K562 (cell line): ENCODE data around the gene SEC24C. TPM values are rescaled to one million over a fixed set of nuclear protein-coding genes. Genes with fewer than 3 reads are reported as not detected.
A peak's percentile ranks its signal among the peaks of the same experiment; 100 is the strongest.

Experiments used
- ATAC-seq: fragments of 200-7000 bp; cut with Tn5 transposase; 3 replicates; pipeline ENCODE4 v1.9.1; 2020; ENCODE audit warnings: moderate library complexity
- BruUV-seq: library from RNA; stranded (reverse); fragments of 400-500 nt; replicated peaks from 2 replicates; lab custom pipeline; 2021; lab: Mats Ljungman, UMichigan
- CTCF ChIA-PET: fragments of 300-600 bp; formaldehyde crosslinking; extraction: SDS; loops from one replicate; lab custom pipeline; 2021; ENCODE audit warnings: low intra/inter-chr PET ratio; lab: Yijun Ruan, JAX
- POLR2A ChIA-PET: fragments of 300-600, 350-650 bp; sonication (Branson Sonifier 250); formaldehyde crosslinking; extraction: SDS; loops from one replicate; lab custom pipeline; 2021; ENCODE audit warnings: antibody characterized with exemption, inconsistent platforms; lab: Yijun Ruan, JAX
- DNase-seq, 4 experiments: peaks; one replicate each; pipeline versions ENCODE4 v3.0.0 to v3.0.0-alpha.2; 2011 to 2018; ENCODE audit warnings: low spot score in 3 of 4, mixed read lengths in 3 of 4; ENCODE audit errors: extremely low read depth in 1 of 4
- FAIRE-seq: peaks from 2 replicates; lab custom pipeline; 2011; peaks lifted over from hg19 to GRCh38; lab: Jason Lieb, UNC
- H2AFZ ChIP-seq: 2 replicates; pipeline ENCODE4 v1.6.0; 2011; ENCODE audit warnings: low read depth, low read length, control low read depth, inconsistent platforms
- H3K27ac ChIP-seq: fragments of 200-600 bp; 3 replicates; pipeline ENCODE4 v1.8.0; 2011; ENCODE audit warnings: low read depth, mild to moderate bottlenecking, control low read depth, inconsistent platforms, low read length, moderate library complexity, mixed read lengths; ENCODE audit errors: extremely low read depth
- H3K27me3 ChIP-seq, 2 experiments: fragments of 300-600 bp in 1 of 2; 2 replicates in 1 of 2; 3 replicates in 1 of 2; pipeline versions ENCODE4 v1.6.0 to v1.8.0; 2011; ENCODE audit warnings: inconsistent platforms in 2 of 2, low read length in 2 of 2, mild to moderate bottlenecking in 1 of 2, mixed read lengths in 1 of 2, moderate library complexity in 1 of 2; ENCODE audit not compliant: control insufficient read depth in 2 of 2, insufficient read depth in 2 of 2
- H3K36me3 ChIP-seq: fragments of 300-600 bp; 3 replicates; pipeline ENCODE4 v1.8.0; 2011; ENCODE audit warnings: mild to moderate bottlenecking, low read length, inconsistent platforms; ENCODE audit not compliant: control insufficient read depth, insufficient read depth
- H3K4me1 ChIP-seq, 2 experiments: fragments of 200-600 bp in 1 of 2; replicated peaks in 1 of 2; 2 replicates in 1 of 2; 3 replicates in 1 of 2; pipeline versions ENCODE4 v1.5.1 to v1.8.0; 2011; ENCODE audit warnings: inconsistent platforms in 2 of 2, low read length in 2 of 2, mild to moderate bottlenecking in 1 of 2, mixed read lengths in 1 of 2, moderate library complexity in 1 of 2; ENCODE audit not compliant: control insufficient read depth in 2 of 2, insufficient read depth in 2 of 2
- H3K4me2 ChIP-seq: 2 replicates; pipeline ENCODE4 v1.6.1; 2011; ENCODE audit warnings: low read length, control low read depth, inconsistent platforms, mixed read lengths; ENCODE audit not compliant: insufficient read depth
- H3K4me3 ChIP-seq: fragments of 200-600 bp; sonication (generic), shearing (Covaris generic); 2 replicates; pipeline ENCODE4 v1.5.1; 2016; ENCODE audit warnings: control low read depth, inconsistent platforms
- H3K79me2 ChIP-seq: fragments of 200-600 bp; 3 replicates; pipeline ENCODE4 v1.8.0; 2011; ENCODE audit warnings: low read length, inconsistent platforms; ENCODE audit not compliant: control insufficient read depth, insufficient read depth
- H3K9ac ChIP-seq, 2 experiments: 2 replicates each; pipeline versions ENCODE4 v1.6.0 to v1.6.1; 2011; ENCODE audit warnings: low read depth in 2 of 2, low read length in 2 of 2, control low read depth in 1 of 2, inconsistent platforms in 1 of 2, mild to moderate bottlenecking in 1 of 2, mixed read lengths in 1 of 2; ENCODE audit not compliant: insufficient read depth in 1 of 2
- H3K9me1 ChIP-seq: one replicate; pipeline ENCODE4 v1.6.0; 2011; ENCODE audit warnings: inconsistent platforms, mild to moderate bottlenecking, low read length, moderate library complexity; ENCODE audit not compliant: control insufficient read depth, insufficient read depth
- H3K9me3 ChIP-seq: replicated peaks from 2 replicates; pipeline ENCODE4 v1.5.1; 2011; ENCODE audit warnings: low read depth, low read length, inconsistent platforms; ENCODE audit not compliant: control insufficient read depth, insufficient read depth
- H4K20me1 ChIP-seq: replicated peaks from 2 replicates; pipeline ENCODE4 v1.6.1; 2011; ENCODE audit warnings: low read length, inconsistent platforms, mixed read lengths; ENCODE audit not compliant: control insufficient read depth, insufficient read depth
- ELF1 ChIP-seq: fragments of 200-800 bp; sonication (Bioruptor generic); IDR thresholded peaks from 2 replicates; pipeline ENCODE4 v1.6.1; 2016; ENCODE audit warnings: missing genetic modification characterization, missing compliant biosample characterization
- EP400 ChIP-seq: fragments of 450-650 bp; IDR thresholded peaks from 2 replicates; pipeline ENCODE4 v1.6.1; 2017; ENCODE audit warnings: antibody characterized with exemption, mild to moderate bottlenecking, moderate library complexity
- FOXM1 ChIP-seq, 2 experiments: fragments of 450-650 bp in 1 of 2; sonication (generic) in 1 of 2; formaldehyde crosslinking in 1 of 2; IDR thresholded peaks; 2 replicates each; pipeline versions ENCODE4 v1.6.1 to v1.9.0; 2017 to 2022; ENCODE audit warnings: low read depth in 2 of 2, mild to moderate bottlenecking in 2 of 2, missing genetic modification reagents in 1 of 2, moderate library complexity in 1 of 2
- MNT ChIP-seq, 2 experiments: fragments of 450-650 bp; conservative IDR thresholded peaks; 2 replicates each; pipeline ENCODE4 v1.6.1; 2017; ENCODE audit warnings: mild to moderate bottlenecking in 2 of 2, moderate library complexity in 2 of 2
- RB1 ChIP-seq: fragments of 450-650 bp; IDR thresholded peaks from 2 replicates; pipeline ENCODE4 v1.6.1; 2017; ENCODE audit warnings: low read depth, mild to moderate bottlenecking
- TFAP4 ChIP-seq: sonication (generic); formaldehyde crosslinking; IDR thresholded peaks from 2 replicates; pipeline ENCODE4 v1.8.0; 2022; ENCODE audit warnings: missing genetic modification reagents, mild to moderate bottlenecking, moderate library complexity, borderline replicate concordance
- ZBTB7A ChIP-seq: IDR thresholded peaks from 2 replicates; pipeline ENCODE4 v1.6.1; 2011; ENCODE audit warnings: low read depth, mild to moderate bottlenecking, low read length, moderate library complexity, borderline replicate concordance; ENCODE audit not compliant: control insufficient read depth
- ZKSCAN8 ChIP-seq: fragments of 200-800 bp; sonication (Bioruptor generic); IDR thresholded peaks from 2 replicates; pipeline ENCODE4 v1.6.1; 2016; ENCODE audit warnings: missing genetic modification characterization, missing compliant biosample characterization
- ZNF124 ChIP-seq: sonication (generic); formaldehyde crosslinking; IDR thresholded peaks from 2 replicates; pipeline ENCODE4 v1.8.1; 2022; ENCODE audit warnings: missing genetic modification reagents
- ZNF24 ChIP-seq: fragments of 450-650 bp; IDR thresholded peaks from 2 replicates; pipeline ENCODE4 v1.6.1; 2016
- WGBS: fragments of 100-300 bp; shearing (Covaris generic); methylation state at CpG from one replicate; pipeline ENCODE4 v1.1.6; 2016; ENCODE audit warnings: low coverage, mixed read lengths; ENCODE audit not compliant: insufficient coverage; ENCODE audit errors: missing lambda C conversion rate; 5-methylcytosine and 5-hydroxymethylcytosine counted together
- in situ Hi-C: fragments of 300-500 bp; cut with MboI; formaldehyde crosslinking; loops from 4 replicates; pipeline ENCODE4 v1.15.0; 2018; ENCODE audit warnings: inconsistent platforms, mixed read lengths
- intact Hi-C: fragments of 100-400 bp; cut with micrococcal nuclease; formaldehyde crosslinking; loops from 2 replicates; pipeline ENCODE4 v1.14.2; 2022
- polyA plus RNA-seq, 8 experiments: library from polyadenylated mRNA; depleted of rRNA in 4 of 8; stranded (reverse) in 5 of 8; unstranded in 3 of 8; fragments of >200 nt; fragmentation: Nextera tagmentation in 2 of 8; fragmentation: Illumina TruSeq in 1 of 8; extraction: Ambion mirVana in 2 of 8; extraction: Trizol in 1 of 8; gene quantifications; 2 replicates each; pipeline versions ENCODE4 v1.2.1 to v1.2.3, GENCODE V29; 2011 to 2014; ENCODE audit warnings: inconsistent platforms in 1 of 8, missing spikeins in 1 of 8
- total RNA-seq, 7 experiments: library from RNA; depleted of rRNA in 6 of 7; stranded (reverse); fragments of >200 nt in 6 of 7; fragmentation: Illumina TruSeq in 2 of 7; extraction: Trizol in 2 of 7; gene quantifications; 2 replicates each; pipeline versions ENCODE4 v1.2.1 to v1.2.3, GENCODE V29; 2011 to 2021; ENCODE audit warnings: low replicate concordance in 1 of 7
- TF ChIP-seq, protein P1 (sequence below): fragments of 450-650 bp; IDR thresholded peaks from 2 replicates; pipeline ENCODE4 v1.6.1; 2016
- TF ChIP-seq, protein P2 (sequence below): fragments of 250-450 bp; sonication (Bioruptor Pico); IDR thresholded peaks from 2 replicates; pipeline ENCODE4 v1.4.0; 2020; ENCODE audit warnings: mild to moderate bottlenecking, moderate library complexity

Gene SEC24C
- total and polyA plus RNA-seq, 9 of the 15 experiments (the other 6 are each of a cell fraction or from before 2014, with no cell fraction given): 19.0 to 115 (median 70.5) TPM

DNA sequence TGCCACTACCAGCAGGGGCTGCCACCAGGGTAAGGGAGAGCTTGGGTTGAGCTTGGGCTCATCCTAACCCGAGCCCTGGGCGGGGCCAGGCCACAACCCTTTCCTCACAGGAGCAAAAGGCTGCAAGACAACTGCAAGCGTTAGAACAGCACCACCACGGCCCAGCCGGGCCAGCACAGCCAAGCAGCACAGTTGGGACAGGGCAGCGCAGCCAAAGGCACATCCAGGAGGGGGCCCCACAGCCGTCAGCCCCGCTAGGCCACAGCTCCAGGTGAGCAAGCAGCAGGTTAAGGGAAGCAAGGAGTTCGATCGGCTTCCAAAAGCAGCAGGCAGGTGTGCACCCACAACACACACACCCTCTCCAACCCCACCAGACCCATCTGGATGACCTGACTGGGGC is 74.2 kb downstream of the SEC24C start (continued):
- no peak for TF ChIP-seq ZNF24
- TF ChIP-seq MNT (conservative IDR thresholded peaks at IDR 0.05): no peak
- no peak for TF ChIP-seq FOXM1 (IDR thresholded peaks at IDR 0.05; ENCODE audit: low read depth)
- no peak for TF ChIP-seq FOXM1 (CRISPR knock-in tag; IDR thresholded peaks at IDR 0.05; ENCODE audit: low read depth)
- TF ChIP-seq, protein P1, sequence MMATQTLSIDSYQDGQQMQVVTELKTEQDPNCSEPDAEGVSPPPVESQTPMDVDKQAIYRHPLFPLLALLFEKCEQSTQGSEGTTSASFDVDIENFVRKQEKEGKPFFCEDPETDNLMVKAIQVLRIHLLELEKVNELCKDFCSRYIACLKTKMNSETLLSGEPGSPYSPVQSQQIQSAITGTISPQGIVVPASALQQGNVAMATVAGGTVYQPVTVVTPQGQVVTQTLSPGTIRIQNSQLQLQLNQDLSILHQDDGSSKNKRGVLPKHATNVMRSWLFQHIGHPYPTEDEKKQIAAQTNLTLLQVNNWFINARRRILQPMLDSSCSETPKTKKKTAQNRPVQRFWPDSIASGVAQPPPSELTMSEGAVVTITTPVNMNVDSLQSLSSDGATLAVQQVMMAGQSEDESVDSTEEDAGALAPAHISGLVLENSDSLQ: no peak
- TF ChIP-seq ZNF124 (CRISPR knock-in tag): no peak
- 0 out of 2 replicates have a peak, but pooled peaks have one; percentile 23 for TF ChIP-seq TFAP4 (CRISPR knock-in tag)

DNA sequence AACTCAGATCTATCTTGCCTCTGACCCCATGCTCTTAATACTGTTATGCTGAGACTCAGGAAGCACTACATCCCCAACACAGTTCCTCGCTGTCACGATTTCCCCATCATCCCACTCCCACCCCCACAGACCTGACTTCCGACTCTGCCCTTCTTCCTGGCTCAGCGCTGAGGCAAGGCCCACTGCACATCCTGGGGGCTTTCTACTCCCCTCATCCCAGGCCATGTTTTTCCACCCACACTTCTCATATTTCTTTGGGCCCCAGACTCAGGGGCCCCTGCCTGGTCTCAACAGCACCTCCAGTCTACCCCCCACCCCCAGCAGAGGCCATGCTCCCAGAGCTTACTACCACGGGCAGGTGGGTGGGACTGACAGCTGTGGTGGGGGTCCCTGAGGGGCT is 74.9 kb downstream of the SEC24C start:
- intact Hi-C loops (no loop called here), in situ Hi-C loops (no loop called here)
- Histone ChIP-seq H3K27me3 (no peaks in the 10 kb centered on the region), H3K9ac (peak overlapping the region in 1 of 2 experiments; percentile 76; a peak in 2 of 4 replicates), H3K4me3 (no peak overlapping the region), H3K27ac (no peak overlapping the region), H3K79me2 (no peaks in the 10 kb centered on the region; the same call in 2 of the 3 replicates), H3K9me1 (no peaks in the 10 kb centered on the region), H2AFZ (no peak overlapping the region), H3K9me3 (no peaks in the 10 kb centered on the region), H3K36me3 (peaks cover 42% of the 10 kb centered on the region; the same call in 2 of the 3 replicates), H4K20me1 (no peaks in the 10 kb centered on the region), H3K4me2 (peak overlapping the region; percentile 0; the same call in 1 of the 2 replicates), H3K4me1 (peaks cover 44% of the 10 kb centered on the region in 2 experiments)
- FAIRE-seq: no peak
- TF ChIP-seq RB1: no peak
- TF ChIP-seq ZBTB7A: peak; percentile 31; the same call in 1 of the 2 replicates
- no peak for TF ChIP-seq EP400
- TF ChIP-seq, protein P2, sequence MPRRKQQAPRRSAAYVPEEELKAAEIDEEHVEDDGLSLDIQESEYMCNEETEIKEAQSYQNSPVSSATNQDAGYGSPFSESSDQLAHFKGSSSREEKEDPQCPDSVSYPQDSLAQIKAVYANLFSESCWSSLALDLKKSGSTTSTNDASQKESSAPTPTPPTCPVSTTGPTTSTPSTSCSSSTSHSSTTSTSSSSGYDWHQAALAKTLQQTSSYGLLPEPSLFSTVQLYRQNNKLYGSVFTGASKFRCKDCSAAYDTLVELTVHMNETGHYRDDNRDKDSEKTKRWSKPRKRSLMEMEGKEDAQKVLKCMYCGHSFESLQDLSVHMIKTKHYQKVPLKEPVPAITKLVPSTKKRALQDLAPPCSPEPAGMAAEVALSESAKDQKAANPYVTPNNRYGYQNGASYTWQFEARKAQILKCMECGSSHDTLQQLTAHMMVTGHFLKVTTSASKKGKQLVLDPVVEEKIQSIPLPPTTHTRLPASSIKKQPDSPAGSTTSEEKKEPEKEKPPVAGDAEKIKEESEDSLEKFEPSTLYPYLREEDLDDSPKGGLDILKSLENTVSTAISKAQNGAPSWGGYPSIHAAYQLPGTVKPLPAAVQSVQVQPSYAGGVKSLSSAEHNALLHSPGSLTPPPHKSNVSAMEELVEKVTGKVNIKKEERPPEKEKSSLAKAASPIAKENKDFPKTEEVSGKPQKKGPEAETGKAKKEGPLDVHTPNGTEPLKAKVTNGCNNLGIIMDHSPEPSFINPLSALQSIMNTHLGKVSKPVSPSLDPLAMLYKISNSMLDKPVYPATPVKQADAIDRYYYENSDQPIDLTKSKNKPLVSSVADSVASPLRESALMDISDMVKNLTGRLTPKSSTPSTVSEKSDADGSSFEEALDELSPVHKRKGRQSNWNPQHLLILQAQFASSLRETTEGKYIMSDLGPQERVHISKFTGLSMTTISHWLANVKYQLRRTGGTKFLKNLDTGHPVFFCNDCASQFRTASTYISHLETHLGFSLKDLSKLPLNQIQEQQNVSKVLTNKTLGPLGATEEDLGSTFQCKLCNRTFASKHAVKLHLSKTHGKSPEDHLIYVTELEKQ (CRISPR knock-in tag): no peak
- no peak for TF ChIP-seq ELF1 (tag)
- no peak for TF ChIP-seq ZKSCAN8 (CRISPR knock-in tag)
- CTCF ChIA-PET: no interaction called here
- ATAC-seq: no peak; the same call in 2 of the 3 replicates
- WGBS: 61% methylated on average over 5 of the region's 5 CpGs
- no TSS peak for BruUV-seq
- no peak for DNase-seq
- POLR2A ChIA-PET: interaction anchor here (0.5 to 1.5 kb wide), 8 partner anchors 9 to 416 kb away, joined by 3 to 7 read pairs (median 3); no protein-coding TSS in a partner anchor
